Stimulated activated CD8-positive, alpha-beta memory T cell treated with anti-CD3 and anti-CD28 coated beads, Interleukin-4, amount 100 ng/mL, for 48 hours (primary cell): Measurements from ENCODE around the gene TEX51.

Experiments
- DNase-seq: peaks from one replicate; pipeline ENCODE4 v3.0.0-alpha.2; 2020

TEX51 gene

GRCh38 chr2:126898636-126899035, at the start of gene TEX51:
Gene TEX51 (plus strand): TSS chr2:126898890. CDS start chr2:126898919, 29 bp downstream.
- DNase-seq, result no peak

- no peak for DNase-seq
Observed at GRCh38 chr2:126849054-126849453, 49.6 kb upstream of the TEX51 start.

DNA sequence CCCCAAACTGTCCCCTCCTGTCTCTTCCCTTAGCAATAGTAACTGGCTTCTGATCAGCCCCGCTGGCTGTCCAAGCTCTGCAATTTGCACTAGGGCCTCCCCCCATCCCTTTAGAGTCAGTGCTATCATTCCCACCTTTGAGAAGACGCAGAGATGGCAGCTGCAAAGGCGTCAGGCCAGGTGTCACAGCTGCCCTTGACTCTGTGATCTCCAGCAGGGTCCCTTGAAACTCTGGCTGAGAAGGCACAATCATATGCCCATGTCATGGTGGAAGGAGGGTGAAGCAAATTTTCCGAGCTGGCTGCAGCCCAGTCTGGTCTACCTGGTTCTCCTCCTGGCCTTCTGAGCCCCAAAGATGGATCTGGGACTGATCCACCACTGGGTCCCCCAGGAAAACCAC, 49.2 kb upstream of the TEX51 start:
- no peak for DNase-seq

- DNase-seq, result no peak
Observed at GRCh38 chr2:126849991-126850535, 48.6 kb upstream of the TEX51 start.

DNA sequence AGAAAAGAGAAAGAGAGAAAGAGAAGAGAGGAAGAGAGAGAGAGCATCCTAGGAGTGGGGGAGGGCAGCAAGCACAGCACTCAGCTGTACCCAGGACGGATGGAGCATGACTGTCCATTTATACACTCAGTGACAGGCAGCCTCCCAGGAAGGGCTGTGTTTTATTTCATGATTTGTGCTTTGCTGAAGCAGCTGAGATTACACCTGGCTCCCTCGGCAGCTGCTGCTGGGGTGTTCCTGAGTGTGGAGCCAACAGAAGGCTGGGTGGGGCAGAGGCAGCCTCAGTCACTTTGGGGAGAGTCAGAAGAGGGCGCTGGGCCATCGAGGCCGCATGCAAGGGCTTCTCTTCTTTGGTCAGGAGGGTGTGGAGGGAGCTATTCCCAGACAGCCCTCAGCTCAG, 47.8 kb upstream of the TEX51 start:
- no peak for DNase-seq

GRCh38 chr2:126851756-126852155, 46.9 kb upstream of the TEX51 start:
- DNase-seq, result no peak

DNA sequence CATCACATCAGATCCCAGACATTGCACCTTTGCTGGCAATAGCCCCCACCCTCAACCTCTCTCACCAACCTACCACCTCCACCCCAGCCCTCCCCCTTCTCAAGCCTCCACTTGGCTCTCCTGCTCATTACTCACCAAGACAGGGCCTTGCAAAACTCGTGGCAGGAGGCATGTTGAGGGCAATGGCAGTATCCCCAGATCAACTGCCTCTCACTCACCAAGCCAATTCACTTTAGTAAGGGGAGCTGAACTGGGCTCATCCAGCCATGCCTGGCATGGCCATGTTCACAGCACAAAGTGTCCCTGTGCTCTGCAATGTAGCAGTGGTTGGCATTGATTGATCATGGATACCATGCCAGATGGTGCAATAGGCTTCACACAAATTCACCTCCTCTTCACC, 46.3 kb upstream of the TEX51 start:
- DNase-seq, result no peak

DNA sequence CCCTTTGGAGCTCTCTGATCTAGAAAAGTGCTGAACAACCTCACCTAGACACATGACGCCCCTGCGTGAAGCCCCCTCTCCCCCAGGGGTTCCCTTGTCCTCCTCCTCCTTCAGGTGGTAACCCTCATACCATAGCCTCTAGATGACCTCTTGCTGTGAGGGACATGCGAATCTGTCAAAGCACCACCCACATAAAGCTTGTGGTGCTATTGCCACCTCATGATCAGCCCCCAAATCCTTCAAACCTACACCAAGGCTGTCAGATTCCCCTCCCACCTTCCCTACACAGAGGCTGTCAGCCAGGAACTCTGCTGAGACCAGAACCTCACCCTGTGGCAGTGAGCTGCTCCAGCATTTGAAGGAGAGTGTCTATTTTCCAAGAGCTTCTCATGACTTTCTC, 43.1 kb upstream of the TEX51 start:
- no peak for DNase-seq

- no peak for DNase-seq
Observed at GRCh38 chr2:126856403-126856802, 42.3 kb upstream of the TEX51 start.

- DNase-seq, result no peak
Observed at GRCh38 chr2:126857502-126857901, 41.2 kb upstream of the TEX51 start.

- DNase-seq, result no peak
Observed at GRCh38 chr2:126858013-126858412, 40.7 kb upstream of the TEX51 start.

DNA sequence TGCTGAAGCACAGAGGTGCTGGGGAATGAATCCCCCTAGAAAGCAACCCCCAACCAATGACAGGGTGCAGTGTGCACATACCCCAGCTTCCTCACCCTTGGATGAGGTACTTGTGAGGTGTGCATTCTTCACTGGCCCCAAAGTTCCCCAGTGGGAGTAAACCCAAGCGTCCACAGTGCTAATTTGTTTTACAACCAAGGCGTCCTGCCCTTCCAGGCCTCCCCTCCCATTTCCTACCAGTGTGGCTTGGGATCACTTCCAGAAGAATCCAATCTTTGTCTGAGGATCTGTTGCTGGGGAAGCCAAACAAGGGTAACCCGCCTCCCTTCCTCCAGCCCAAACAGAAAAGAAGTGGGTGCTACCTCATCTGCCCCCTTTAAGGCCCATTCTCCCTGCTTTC, 40.3 kb upstream of the TEX51 start:
- no peak for DNase-seq

DNA sequence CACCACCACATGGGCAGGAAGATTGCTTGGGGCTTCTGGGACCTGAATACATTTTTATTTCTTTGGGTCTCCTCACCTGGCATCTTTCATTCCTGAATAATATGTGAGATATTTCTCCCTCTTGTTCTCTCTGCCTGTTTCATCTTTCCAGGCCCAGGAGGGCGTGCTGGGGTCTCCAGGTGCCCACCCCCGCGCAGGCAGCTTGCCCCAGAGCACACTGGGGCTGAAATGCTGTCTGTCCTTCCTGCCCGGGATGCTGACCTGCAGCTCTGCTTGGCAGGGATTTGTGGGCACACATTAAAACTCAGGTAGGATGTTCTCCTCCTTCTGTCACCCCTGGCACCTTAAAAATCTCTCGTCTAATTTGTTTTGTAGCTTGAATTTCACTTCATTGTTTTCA, 39.7 kb upstream of the TEX51 start:
- DNase-seq, result no peak

DNA sequence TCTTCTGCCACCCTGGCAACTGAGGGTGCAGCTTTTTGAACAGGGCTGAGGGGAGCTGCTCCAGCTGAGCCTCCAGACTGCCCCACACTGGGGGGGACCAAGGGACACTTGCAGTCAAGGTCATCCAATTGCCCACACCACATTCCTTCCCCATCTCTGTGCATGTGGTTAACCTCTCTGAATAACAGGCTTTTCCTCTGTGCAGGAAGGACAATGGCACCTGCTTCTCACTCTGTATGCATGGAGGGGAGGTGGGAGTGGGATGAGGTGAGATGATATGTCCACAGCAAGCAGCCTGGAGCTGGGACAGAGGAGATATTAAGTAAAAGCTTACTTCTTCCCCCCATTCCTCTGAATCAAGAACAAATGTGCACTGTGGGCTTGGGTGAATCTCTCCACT, 39.1 kb upstream of the TEX51 start:
- no peak for DNase-seq

- DNase-seq, result no peak
Observed at GRCh38 chr2:126860385-126860784, 38.3 kb upstream of the TEX51 start.

DNA sequence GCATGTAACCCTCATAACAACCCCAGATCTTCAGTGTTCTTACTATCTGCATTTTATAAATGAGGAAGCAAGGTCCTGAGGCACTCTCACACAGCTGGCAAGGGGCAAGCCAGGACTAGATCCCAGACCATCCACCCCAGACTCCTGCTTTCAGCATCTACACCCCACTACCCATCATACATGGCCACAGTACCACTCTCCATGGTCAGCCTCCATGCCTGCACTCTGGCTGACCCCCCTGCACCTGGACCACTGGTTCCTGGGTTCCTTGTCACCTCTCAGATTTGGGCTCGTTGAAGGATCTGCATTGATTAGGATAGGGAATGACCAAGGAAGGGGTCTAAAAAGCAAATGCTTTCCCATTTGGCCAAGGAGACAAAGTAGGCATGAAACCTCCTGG, 36.0 kb upstream of the TEX51 start:
- no peak for DNase-seq

- DNase-seq, result no peak
Observed at GRCh38 chr2:126863336-126864015, 35.2 kb upstream of the TEX51 start.

DNA sequence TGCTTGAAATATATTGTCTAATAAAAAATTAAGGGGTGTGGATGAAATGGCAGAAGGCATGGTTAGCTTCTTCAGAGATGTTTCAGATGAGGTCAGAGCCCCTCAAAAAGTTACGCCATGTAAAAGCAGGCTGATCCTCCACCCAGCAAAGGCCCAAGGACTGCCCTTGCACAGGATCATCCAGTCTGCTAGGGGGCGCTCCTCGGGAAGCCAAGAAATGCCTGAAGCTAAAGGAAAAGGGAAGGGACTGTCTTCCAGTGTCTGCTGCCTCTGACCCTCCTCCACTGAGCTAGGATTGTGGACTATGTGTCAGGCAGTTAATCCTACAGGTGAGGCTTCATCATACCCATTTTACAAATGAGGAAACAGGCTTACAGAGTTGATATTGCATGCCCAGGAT, 33.8 kb upstream of the TEX51 start:
- DNase-seq, result no peak

- DNase-seq, result peak; percentile 5
Observed at GRCh38 chr2:126866451-126866850, 32.2 kb upstream of the TEX51 start.

DNA sequence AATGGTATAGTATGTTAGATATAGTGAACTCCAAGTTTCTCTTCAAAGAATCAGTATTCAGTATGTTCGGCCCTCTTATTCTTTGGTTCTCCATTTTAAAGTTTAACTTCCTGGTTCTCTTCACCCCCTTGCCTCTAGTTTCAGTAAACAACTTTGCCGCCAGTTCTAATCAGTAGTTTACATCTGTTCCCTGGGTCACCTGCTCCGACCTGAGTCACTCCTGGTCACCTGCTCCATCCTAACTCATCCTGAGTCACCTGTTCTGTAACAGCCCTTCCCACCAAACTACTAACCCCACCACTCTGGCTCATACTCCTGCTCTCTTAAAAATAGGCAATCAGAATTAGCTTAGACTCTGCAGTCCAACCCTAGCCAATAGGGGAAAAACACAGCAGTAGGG, 23.7 kb upstream of the TEX51 start:
- DNase-seq, result no peak

DNA sequence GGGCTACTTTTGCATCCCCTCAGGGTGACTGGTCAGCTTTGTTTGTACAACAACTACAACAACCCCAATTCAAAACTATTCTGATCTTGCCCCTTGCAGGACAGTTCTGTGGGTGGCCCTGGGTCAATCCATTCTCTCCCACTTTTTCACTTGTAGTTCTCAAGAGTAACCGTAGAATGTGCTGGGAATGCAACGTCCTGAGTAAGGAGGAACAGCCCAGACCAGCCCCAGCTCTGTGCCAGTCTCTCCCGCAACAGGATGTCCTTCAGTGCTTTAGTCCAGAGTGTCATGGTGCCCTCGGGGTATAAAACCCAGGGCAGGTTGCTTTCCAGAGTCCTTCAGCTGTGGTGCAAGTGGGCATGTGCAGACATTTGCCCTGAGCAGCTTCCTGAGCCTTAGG, 22.1 kb upstream of the TEX51 start:
- DNase-seq, result peak; percentile 2

DNA sequence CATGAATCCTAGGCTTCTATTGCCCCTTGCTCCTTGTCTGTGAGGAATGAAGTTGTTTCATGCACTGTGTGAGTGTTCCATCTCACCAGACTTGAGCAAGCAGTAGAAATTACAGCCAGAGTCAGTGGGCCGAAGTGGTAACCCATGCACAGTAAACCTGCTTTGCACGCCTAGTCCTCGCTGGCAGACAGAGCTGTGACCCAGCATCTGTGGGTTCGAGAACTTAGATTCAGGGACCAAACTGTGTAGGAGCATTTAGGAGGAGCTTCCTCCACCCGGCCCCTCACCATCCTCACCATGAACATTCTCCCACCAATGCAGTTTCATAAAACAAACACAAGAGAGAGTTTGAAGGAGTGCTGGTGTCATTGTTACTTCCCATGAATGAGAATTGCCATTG, 21.6 kb upstream of the TEX51 start:
- peak; percentile 1 for DNase-seq

DNA sequence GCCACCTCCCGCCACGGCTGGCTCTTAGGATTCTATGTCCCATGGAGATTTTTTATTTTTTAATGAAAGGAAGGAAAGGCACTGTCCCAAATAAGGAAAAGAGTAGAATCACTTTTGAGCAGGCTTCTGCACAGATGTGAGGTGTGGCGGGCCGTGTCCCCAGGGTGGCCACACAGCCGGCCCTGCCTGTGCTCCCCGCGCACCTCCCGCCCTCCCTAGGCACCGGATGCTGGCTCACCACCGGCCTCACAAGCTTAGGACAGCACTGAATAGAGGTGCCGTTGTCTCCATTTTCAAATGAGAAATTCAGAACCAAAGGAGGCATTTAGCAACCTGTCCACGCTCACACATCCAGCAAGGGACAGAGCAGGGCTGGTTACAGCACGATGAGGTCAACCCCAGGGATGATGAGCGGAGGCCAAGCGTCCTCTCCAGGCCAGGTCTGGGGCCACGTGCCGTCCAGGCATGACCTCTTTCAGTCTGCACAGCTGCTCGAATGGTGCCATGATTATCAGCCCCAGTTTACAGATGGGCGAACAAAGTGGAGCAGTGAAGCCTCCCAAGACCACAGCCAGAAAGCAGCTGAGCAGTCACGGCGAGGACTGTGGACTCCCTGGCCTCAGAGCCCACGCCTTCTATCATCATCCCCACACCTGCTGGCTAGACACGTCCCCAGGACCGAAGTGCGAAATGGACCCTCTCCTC, 20.7 kb upstream of the TEX51 start:
- DNase-seq, result no peak

GRCh38 chr2:126878601-126879000, 20.1 kb upstream of the TEX51 start:
- no peak for DNase-seq
